HEK293 (cell line): ENCODE data around the gene TOR4A.

Experiments used
- FEZF1 ChIP-seq: fragments of 450-650 bp; formaldehyde crosslinking; IDR thresholded peaks from 2 replicates; pipeline ENCODE4 v1.5.1; 2016; ENCODE audit warnings: missing biosample characterization, missing genetic modification characterization
- GLI2 ChIP-seq: fragments of 450-650 bp; formaldehyde crosslinking; IDR thresholded peaks from 2 replicates; pipeline ENCODE4; 2017; ENCODE audit warnings: missing biosample characterization, missing genetic modification characterization, low read depth, borderline replicate concordance
- SCRT2 ChIP-seq: fragments of 450-650 bp; formaldehyde crosslinking; IDR thresholded peaks from 2 replicates; pipeline ENCODE4 v1.5.1; 2016; ENCODE audit warnings: missing biosample characterization, missing genetic modification characterization
- SP2 ChIP-seq: fragments of 450-650 bp; formaldehyde crosslinking; IDR thresholded peaks from 2 replicates; pipeline ENCODE4 v1.5.1; 2016; ENCODE audit warnings: missing biosample characterization, missing genetic modification characterization
- ZBTB20 ChIP-seq: fragments of 450-650 bp; formaldehyde crosslinking; IDR thresholded peaks from 2 replicates; pipeline ENCODE4 v1.5.1; 2016; ENCODE audit warnings: missing biosample characterization, missing genetic modification characterization
- ZNF121 ChIP-seq: fragments of 450-650 bp; formaldehyde crosslinking; IDR thresholded peaks from 2 replicates; pipeline ENCODE4 v1.5.1; 2016; ENCODE audit warnings: missing biosample characterization, missing genetic modification characterization
- ZNF184 ChIP-seq: fragments of 450-650 bp; IDR thresholded peaks from 2 replicates; pipeline ENCODE4 v1.5.1; 2018; ENCODE audit warnings: missing biosample characterization, mild to moderate bottlenecking, missing genetic modification characterization
- ZNF24 ChIP-seq: fragments of 450-650 bp; formaldehyde crosslinking; IDR thresholded peaks from 2 replicates; pipeline ENCODE4 v1.5.1; 2016; ENCODE audit warnings: missing biosample characterization, missing genetic modification characterization
- ZNF324 ChIP-seq: fragments of 450-650 bp; formaldehyde crosslinking; IDR thresholded peaks from 2 replicates; pipeline ENCODE4 v1.5.1; 2016; ENCODE audit warnings: missing biosample characterization, missing genetic modification characterization
- ZNF558 ChIP-seq: fragments of 450-650 bp; formaldehyde crosslinking; IDR thresholded peaks from 2 replicates; pipeline ENCODE4 v1.5.1; 2016; ENCODE audit warnings: missing biosample characterization, missing genetic modification characterization
- ZNF585B ChIP-seq: fragments of 450-650 bp; formaldehyde crosslinking; IDR thresholded peaks from 2 replicates; pipeline ENCODE4 v1.5.1; 2016; ENCODE audit warnings: missing biosample characterization, missing genetic modification characterization
- ZNF654 ChIP-seq: fragments of 450-650 bp; formaldehyde crosslinking; IDR thresholded peaks from 2 replicates; pipeline ENCODE4 v1.5.1; 2016; ENCODE audit warnings: low read depth, missing biosample characterization, missing genetic modification characterization
- ZNF843 ChIP-seq: fragments of 450-650 bp; formaldehyde crosslinking; IDR thresholded peaks from 2 replicates; pipeline ENCODE4 v1.5.1; 2016; ENCODE audit warnings: missing biosample characterization, missing genetic modification characterization
- ZSCAN16 ChIP-seq: fragments of 450-650 bp; formaldehyde crosslinking; IDR thresholded peaks from 2 replicates; pipeline ENCODE4 v1.5.1; 2016; ENCODE audit warnings: missing biosample characterization, missing genetic modification characterization
- TF ChIP-seq, protein P1 (sequence below): fragments of 450-650 bp; formaldehyde crosslinking; IDR thresholded peaks from 2 replicates; pipeline ENCODE4 v1.5.1; 2016; ENCODE audit warnings: missing biosample characterization, missing genetic modification characterization
- TF ChIP-seq, protein P2 (sequence below): fragments of 450-650 bp; formaldehyde crosslinking; IDR thresholded peaks from 2 replicates; pipeline ENCODE4 v1.5.1; 2016; ENCODE audit warnings: missing biosample characterization, missing genetic modification characterization, low read depth
- TF ChIP-seq, protein P3 (sequence below): sonication (generic); formaldehyde crosslinking; IDR thresholded peaks from 2 replicates; pipeline ENCODE4 v1.8.1; 2022; ENCODE audit warnings: mild to moderate bottlenecking, moderate library complexity, missing genetic modification reagents
- TF ChIP-seq, protein P4 (sequence below): IDR thresholded peaks from 2 replicates; pipeline ENCODE4 v1.6.1; 2011; ENCODE audit warnings: mild to moderate bottlenecking, low read depth, low read length, borderline replicate concordance
- TF ChIP-seq, protein P5 (sequence below): fragments of 450-650 bp; formaldehyde crosslinking; IDR thresholded peaks from 2 replicates; pipeline ENCODE4 v1.5.1; 2016; ENCODE audit warnings: missing biosample characterization, missing genetic modification characterization
- TF ChIP-seq, protein P6 (sequence below): fragments of 450-650 bp; formaldehyde crosslinking; IDR thresholded peaks from 2 replicates; pipeline ENCODE4 v1.5.1; 2017; ENCODE audit warnings: missing biosample characterization, missing genetic modification characterization
- TF ChIP-seq, protein P7 (sequence below): fragments of 450-650 bp; formaldehyde crosslinking; conservative IDR thresholded peaks from 2 replicates; pipeline ENCODE4 v1.5.1; 2016; ENCODE audit warnings: low read depth, missing biosample characterization, missing genetic modification characterization
- TF ChIP-seq, protein P8 (sequence below): fragments of 450-650 bp; formaldehyde crosslinking; IDR thresholded peaks from 2 replicates; pipeline ENCODE4 v1.5.1; 2017; ENCODE audit warnings: missing biosample characterization, missing genetic modification characterization

TOR4A gene

DNA sequence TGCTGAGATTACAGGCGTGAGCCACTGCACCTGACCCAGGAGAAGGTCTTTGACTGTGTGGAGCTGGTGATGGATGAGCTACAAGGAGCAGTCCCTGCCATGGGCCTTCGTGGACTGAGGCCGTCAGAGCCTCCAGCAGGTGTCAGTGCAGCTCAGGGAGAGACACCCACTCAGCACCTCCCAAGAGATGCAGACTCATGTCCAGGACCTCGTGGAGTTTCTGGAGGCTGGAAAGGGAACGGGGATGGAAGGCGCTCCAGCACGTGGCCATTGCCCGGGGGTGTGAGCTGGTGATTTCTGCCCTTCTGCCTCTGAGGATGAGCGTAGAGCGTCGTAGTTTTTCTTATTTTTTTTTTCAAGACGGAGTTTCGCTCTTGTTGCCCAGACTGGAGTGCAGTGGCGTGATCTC, 9.5 kb downstream of the TOR4A start (continued):
- TF ChIP-seq FEZF1 (no peak), ZNF843 (tag by site-specific recombination) (no peak), SP2 (tag by site-specific recombination) (no peak), SCRT2 (tag by site-specific recombination) (no peak), GLI2 (tag by site-specific recombination) (no peak), ZNF184 (tag by site-specific recombination) (no peak), ZBTB20 (tag by site-specific recombination) (no peak), ZNF654 (tag by site-specific recombination) (peak; percentile 96), ZNF324 (tag by site-specific recombination) (no peak), ZNF585B (tag by site-specific recombination) (no peak), ZNF121 (tag by site-specific recombination) (no peak), ZSCAN16 (no peak), ZNF558 (tag by site-specific recombination) (no peak), ZNF24 (no peak)
- TF ChIP-seq, protein P1, sequence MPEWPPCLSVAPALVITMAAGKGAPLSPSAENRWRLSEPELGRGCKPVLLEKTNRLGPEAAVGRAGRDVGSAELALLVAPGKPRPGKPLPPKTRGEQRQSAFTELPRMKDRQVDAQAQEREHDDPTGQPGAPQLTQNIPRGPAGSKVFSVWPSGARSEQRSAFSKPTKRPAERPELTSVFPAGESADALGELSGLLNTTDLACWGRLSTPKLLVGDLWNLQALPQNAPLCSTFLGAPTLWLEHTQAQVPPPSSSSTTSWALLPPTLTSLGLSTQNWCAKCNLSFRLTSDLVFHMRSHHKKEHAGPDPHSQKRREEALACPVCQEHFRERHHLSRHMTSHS (tag by site-specific recombination), result no peak
- TF ChIP-seq, protein P2, sequence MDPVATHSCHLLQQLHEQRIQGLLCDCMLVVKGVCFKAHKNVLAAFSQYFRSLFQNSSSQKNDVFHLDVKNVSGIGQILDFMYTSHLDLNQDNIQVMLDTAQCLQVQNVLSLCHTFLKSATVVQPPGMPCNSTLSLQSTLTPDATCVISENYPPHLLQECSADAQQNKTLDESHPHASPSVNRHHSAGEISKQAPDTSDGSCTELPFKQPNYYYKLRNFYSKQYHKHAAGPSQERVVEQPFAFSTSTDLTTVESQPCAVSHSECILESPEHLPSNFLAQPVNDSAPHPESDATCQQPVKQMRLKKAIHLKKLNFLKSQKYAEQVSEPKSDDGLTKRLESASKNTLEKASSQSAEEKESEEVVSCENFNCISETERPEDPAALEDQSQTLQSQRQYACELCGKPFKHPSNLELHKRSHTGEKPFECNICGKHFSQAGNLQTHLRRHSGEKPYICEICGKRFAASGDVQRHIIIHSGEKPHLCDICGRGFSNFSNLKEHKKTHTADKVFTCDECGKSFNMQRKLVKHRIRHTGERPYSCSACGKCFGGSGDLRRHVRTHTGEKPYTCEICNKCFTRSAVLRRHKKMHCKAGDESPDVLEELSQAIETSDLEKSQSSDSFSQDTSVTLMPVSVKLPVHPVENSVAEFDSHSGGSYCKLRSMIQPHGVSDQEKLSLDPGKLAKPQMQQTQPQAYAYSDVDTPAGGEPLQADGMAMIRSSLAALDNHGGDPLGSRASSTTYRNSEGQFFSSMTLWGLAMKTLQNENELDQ, result no peak
- TF ChIP-seq, protein P3, sequence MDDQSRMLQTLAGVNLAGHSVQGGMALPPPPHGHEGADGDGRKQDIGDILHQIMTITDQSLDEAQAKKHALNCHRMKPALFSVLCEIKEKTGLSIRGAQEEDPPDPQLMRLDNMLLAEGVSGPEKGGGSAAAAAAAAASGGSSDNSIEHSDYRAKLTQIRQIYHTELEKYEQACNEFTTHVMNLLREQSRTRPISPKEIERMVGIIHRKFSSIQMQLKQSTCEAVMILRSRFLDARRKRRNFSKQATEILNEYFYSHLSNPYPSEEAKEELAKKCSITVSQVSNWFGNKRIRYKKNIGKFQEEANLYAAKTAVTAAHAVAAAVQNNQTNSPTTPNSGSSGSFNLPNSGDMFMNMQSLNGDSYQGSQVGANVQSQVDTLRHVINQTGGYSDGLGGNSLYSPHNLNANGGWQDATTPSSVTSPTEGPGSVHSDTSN, result no peak
- TF ChIP-seq, protein P4, sequence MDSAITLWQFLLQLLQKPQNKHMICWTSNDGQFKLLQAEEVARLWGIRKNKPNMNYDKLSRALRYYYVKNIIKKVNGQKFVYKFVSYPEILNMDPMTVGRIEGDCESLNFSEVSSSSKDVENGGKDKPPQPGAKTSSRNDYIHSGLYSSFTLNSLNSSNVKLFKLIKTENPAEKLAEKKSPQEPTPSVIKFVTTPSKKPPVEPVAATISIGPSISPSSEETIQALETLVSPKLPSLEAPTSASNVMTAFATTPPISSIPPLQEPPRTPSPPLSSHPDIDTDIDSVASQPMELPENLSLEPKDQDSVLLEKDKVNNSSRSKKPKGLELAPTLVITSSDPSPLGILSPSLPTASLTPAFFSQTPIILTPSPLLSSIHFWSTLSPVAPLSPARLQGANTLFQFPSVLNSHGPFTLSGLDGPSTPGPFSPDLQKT, result no peak
- TF ChIP-seq, protein P5, sequence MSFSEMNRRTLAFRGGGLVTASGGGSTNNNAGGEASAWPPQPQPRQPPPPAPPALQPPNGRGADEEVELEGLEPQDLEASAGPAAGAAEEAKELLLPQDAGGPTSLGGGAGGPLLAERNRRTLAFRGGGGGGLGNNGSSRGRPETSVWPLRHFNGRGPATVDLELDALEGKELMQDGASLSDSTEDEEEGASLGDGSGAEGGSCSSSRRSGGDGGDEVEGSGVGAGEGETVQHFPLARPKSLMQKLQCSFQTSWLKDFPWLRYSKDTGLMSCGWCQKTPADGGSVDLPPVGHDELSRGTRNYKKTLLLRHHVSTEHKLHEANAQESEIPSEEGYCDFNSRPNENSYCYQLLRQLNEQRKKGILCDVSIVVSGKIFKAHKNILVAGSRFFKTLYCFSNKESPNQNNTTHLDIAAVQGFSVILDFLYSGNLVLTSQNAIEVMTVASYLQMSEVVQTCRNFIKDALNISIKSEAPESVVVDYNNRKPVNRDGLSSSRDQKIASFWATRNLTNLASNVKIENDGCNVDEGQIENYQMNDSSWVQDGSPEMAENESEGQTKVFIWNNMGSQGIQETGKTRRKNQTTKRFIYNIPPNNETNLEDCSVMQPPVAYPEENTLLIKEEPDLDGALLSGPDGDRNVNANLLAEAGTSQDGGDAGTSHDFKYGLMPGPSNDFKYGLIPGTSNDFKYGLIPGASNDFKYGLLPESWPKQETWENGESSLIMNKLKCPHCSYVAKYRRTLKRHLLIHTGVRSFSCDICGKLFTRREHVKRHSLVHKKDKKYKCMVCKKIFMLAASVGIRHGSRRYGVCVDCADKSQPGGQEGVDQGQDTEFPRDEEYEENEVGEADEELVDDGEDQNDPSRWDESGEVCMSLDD (tag by site-specific recombination), result no peak
- TF ChIP-seq, protein P6, sequence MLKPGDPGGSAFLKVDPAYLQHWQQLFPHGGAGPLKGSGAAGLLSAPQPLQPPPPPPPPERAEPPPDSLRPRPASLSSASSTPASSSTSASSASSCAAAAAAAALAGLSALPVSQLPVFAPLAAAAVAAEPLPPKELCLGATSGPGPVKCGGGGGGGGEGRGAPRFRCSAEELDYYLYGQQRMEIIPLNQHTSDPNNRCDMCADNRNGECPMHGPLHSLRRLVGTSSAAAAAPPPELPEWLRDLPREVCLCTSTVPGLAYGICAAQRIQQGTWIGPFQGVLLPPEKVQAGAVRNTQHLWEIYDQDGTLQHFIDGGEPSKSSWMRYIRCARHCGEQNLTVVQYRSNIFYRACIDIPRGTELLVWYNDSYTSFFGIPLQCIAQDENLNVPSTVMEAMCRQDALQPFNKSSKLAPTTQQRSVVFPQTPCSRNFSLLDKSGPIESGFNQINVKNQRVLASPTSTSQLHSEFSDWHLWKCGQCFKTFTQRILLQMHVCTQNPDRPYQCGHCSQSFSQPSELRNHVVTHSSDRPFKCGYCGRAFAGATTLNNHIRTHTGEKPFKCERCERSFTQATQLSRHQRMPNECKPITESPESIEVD (tag by site-specific recombination), result no peak
- TF ChIP-seq, protein P7, sequence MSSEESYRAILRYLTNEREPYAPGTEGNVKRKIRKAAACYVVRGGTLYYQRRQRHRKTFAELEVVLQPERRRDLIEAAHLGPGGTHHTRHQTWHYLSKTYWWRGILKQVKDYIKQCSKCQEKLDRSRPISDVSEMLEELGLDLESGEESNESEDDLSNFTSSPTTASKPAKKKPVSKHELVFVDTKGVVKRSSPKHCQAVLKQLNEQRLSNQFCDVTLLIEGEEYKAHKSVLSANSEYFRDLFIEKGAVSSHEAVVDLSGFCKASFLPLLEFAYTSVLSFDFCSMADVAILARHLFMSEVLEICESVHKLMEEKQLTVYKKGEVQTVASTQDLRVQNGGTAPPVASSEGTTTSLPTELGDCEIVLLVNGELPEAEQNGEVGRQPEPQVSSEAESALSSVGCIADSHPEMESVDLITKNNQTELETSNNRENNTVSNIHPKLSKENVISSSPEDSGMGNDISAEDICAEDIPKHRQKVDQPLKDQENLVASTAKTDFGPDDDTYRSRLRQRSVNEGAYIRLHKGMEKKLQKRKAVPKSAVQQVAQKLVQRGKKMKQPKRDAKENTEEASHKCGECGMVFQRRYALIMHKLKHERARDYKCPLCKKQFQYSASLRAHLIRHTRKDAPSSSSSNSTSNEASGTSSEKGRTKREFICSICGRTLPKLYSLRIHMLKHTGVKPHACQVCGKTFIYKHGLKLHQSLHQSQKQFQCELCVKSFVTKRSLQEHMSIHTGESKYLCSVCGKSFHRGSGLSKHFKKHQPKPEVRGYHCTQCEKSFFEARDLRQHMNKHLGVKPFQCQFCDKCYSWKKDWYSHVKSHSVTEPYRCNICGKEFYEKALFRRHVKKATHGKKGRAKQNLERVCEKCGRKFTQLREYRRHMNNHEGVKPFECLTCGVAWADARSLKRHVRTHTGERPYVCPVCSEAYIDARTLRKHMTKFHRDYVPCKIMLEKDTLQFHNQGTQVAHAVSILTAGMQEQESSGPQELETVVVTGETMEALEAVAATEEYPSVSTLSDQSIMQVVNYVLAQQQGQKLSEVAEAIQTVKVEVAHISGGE, result no peak
- TF ChIP-seq, protein P8, sequence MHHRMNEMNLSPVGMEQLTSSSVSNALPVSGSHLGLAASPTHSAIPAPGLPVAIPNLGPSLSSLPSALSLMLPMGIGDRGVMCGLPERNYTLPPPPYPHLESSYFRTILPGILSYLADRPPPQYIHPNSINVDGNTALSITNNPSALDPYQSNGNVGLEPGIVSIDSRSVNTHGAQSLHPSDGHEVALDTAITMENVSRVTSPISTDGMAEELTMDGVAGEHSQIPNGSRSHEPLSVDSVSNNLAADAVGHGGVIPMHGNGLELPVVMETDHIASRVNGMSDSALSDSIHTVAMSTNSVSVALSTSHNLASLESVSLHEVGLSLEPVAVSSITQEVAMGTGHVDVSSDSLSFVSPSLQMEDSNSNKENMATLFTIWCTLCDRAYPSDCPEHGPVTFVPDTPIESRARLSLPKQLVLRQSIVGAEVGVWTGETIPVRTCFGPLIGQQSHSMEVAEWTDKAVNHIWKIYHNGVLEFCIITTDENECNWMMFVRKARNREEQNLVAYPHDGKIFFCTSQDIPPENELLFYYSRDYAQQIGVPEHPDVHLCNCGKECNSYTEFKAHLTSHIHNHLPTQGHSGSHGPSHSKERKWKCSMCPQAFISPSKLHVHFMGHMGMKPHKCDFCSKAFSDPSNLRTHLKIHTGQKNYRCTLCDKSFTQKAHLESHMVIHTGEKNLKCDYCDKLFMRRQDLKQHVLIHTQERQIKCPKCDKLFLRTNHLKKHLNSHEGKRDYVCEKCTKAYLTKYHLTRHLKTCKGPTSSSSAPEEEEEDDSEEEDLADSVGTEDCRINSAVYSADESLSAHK (tag by site-specific recombination), result no peak
